HG03565 (cell line): ENCODE measurements around the gene STON2.

Experiments used
- ATAC-seq: cut with Tn5 transposase; IDR thresholded peaks from one replicate; pipeline ENCODE4 v1.9.1; 2021; ENCODE audit warnings: mild to moderate bottlenecking, moderate library complexity; ENCODE audit not compliant: unreplicated experiment

The STON2 gene

DNA sequence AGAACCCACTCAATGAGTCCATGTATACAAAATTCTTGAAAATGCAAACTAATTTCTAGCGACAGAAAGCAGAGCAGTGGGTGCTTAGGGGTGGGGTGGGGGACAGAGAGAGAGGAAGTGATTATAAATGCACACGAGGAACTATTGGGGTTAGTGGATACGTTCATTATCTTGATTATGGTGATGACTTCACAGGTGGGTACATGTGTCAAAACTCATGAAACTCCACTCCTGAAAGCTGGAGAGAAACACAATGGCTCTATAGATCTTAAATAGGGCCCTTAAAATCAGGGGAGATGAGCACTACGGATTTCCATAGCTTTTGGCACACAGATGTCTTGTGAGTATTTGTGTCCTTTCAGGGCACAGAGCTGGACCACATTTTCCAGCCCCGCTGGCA, 59.9 kb downstream of the STON2 start:
- ATAC-seq: no peak

DNA sequence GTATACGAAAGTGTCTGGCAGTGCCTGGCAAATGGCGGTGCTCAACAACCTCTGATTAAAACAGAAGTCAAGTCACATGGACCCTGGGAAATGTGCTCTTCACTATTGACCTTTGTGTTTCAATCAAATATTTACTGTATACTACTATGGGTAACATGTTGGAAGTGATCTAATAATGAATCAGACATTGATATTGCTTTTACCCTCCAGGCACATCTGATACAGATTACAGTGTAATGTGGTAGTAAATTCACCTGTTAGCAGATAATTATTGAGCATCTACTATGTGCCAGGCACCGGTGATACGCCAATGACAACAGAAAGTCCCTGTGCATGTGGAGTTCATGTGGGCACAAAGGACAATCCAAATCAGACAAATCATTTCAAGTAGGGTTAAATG, 63.1 kb downstream of the STON2 start:
- no peak for ATAC-seq

DNA sequence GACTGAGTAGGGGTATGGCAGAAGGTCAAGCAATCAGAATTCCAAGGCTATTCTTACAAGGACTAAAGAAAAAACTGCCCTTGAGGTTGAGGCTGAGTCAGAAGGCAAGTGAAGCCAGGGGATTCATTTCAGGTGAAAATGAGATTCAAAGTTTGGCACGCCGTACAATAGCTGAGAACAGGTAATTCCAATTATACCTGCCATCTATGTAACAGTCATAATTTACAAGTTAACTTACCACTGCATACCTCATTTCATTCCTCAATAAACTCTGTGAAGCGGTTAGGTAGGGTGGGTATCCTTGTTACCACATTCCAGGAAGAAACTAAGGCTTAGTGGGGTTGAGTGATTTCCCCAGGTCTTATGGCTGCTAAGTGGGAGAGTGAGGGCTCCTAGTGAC, 64.1 kb downstream of the STON2 start:
- no peak for ATAC-seq

DNA sequence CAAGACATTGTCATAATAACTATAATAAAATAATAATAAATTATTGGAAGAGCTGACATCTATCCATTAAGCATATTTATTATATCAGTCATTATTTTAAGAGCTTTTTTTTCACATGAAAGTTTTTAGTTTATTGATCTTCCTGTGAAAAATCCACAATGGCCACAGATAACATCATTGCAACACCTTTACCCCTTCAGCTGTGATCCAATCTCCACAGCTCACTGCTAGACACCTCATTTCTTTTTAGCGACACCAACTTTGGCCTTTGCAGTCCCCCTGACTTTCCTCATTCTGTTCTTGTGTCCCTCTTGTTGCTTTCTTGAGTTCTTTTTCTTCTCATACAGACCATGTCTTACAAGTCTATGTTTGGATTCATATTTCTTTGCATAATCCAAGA, 67.4 kb downstream of the STON2 start:
- no peak for ATAC-seq

DNA sequence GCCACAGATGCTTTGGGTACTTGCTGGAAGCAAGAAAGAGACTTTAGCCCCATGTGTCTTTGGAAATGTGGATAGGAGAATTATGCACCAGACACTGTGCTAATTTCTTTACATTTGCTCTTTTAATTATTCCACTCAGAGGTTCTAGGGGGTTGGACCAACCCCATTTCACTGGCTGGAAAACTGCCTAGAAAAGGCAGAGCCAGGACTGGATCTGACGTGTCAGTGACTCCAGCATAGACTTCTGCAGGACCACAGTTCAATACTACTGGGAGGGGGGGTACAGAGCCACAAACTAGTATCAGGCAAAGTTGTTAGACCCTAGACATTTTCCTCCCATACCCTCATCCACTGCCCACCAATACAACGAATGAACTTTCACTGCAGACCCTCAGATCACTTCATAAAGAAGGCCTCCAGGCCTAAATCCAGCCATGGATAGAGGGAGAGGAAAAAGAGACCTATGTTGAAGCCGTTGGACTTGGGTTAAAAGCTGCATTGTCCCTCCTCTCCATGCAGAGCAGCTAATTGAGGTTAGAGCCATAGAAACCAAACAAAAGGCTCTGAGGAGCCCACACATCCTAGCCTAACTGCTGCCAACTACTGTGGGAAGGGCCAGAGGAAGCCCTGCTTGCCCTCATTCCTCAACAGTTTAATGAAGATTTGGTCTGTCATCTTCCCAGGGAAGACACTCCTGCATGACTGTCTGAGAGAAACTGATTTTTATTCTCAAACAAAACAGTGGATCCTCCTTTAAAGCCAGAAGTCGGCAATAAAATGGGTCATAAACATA, 68.7 kb downstream of the STON2 start:
- no peak for ATAC-seq

DNA sequence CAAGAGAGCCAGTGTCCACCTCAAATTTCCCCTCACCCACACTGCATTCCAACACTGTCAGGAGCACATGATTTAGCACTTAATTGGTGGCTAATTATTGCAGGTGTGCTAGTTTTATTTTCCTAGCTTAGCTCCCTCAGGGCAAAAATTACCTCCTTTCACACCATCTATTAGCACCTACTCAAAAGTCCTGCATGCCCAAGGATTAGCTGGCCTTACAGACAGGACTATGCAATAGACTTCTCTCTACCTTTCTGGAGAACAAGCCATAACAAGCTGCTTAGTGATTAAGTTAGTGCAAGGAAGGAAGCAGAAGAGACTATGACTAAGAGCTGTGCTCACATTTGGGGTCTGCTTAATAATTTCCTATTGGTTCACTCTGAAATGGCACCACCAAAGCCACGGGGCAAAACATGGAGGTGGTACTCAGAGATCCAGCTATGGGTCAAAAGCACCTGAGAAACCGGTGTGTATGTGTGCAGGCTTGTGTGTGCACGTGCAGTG, 69.5 kb downstream of the STON2 start:
- ATAC-seq: no peak

DNA sequence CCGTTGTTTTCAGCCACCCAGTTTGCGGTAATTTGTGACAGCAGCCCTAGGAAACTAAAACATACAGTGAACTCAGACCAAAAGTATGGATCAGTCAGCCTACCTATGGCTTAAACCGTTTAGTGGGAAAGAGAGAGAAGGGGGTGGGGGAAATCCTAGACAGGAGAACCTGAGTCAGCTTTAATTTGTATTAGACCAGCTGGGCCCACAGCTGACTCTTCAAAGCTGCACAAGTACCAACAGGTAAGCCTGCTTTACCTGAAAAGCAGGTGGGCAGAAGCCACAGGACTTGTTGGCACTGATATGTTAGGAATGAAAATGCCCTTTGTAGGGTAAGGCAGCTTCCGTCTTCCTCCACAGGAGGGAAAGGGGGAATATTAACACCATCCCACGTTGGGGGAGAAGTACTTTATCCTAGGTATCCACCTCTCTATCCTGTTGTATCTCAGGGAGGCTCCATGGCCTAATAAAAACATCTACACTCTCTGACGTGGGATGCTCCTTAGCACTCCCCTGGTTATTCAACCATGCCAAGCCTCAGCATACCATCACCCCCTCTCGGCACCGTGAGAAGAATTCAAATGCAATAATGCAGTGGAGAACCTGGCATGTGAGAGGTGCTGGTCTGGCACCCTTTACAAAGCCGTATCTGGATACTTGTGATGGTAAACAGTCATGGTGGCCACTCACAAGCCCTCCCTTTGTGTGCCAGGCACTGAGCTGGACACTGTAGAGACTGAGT, 70.3 kb downstream of the STON2 start:
- ATAC-seq: no peak

DNA sequence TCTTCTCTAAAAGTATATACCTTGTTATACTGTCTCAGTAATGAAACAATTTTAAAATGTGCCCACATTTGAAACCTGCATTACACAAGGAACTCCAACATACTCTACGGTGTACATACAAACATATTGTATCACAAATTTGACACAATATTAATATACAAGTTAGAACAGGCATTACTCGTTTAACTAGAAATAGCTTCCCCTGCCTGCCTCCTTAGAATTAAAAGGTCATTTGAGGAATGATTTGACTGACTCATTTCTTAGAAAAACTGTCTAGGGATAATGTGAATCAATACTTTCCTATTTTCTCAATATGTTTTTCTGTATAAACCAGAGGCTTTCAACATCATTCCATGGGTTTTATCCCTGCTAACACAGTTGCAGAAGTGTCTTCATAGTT, 73.7 kb downstream of the STON2 start:
- no peak for ATAC-seq

DNA sequence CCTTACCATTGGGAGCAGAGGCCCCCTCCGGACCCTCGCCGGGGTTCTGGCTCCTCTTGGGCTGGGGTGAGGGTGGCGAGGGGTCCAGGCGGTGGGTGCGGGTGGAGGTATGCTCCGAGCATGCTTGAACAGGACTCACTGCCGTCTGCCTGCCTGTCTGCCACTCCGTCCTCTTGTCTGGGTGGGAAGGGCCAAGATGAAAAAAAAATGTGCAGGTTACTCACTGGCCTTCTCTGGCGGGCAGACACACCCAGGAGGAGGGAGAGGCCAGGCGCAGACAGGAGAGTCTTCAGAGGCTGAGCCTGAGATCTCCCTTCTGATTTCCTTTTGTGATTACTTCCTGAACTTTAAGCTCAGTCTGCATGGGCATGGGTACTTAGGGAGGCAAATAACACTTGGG, 76.1 kb downstream of the STON2 start:
- no peak for ATAC-seq

DNA sequence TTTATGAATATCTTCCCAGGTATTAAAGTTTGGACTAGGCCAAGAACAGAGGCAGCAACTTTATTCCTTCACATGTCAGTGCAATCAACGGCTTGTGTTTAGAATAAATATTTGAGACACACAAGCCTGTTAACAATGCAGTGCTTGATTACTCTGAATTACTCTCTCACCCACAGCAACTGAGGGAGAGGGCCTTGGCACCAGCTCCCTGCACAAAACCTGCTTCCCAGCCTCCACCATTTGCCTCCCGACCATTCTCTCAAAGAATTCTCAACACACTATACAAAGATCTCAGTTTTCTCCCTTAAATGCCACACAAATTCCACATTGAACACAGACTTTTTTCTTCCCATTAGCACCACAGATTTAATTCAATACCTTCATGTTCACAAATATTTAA, 77.0 kb downstream of the STON2 start:
- ATAC-seq: no peak

DNA sequence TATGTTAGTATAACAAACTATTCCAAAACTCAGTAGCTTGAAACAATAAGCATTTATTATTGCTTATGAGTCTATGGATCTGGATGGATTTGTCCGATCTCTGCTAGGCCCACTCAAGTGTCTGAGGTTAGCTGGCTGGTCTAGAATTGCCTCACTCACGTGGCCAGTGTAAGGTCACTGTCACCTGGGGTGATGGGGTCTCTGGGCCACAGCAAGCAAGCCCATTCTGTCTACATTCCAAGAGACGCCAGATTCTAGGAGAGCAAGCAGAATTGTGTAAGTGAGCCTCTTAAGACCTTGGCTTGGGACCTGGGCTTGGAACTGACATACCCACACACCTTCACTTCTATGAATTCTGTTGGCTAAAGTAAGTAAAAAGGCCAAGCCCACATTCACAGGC, 80.2 kb downstream of the STON2 start:
- ATAC-seq: no peak

DNA sequence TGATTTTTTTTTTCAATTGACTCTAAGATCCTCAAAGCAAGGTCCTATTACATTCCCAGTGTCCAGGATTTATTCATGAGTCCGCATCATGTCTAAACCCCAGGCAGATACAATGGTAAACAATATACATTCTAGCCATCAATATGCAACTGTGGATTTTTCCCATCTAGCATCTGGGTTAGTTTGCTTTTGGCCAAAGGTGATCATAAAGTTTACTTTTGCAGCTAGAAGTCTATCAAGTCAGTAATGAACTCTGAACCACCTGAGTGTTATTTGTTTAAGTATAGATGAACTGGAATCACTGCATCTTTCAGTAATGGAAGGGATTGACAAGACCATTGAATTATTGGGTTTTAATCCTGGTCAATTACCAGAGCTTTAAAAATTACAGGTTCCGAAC, 80.8 kb downstream of the STON2 start:
- ATAC-seq: no peak

DNA sequence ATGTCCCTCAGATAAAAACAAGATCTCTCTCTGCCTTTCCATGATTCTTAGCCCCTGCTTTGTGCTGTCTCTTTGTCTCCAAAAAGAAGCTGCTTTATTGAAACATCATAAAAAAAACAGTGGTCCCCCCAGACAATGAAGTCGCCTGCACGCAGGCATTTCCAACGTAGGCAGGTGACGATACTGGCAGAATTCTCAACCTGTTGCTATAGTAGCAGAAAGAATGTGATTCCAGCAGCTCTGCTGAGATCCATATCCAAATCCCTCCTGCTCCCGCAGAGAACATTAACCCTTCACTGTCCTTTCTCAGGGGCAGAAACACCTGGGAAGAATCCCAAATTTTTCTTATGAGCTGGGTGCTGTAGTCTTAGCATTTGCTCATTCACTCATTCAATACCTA, 84.8 kb downstream of the STON2 start:
- no peak for ATAC-seq

DNA sequence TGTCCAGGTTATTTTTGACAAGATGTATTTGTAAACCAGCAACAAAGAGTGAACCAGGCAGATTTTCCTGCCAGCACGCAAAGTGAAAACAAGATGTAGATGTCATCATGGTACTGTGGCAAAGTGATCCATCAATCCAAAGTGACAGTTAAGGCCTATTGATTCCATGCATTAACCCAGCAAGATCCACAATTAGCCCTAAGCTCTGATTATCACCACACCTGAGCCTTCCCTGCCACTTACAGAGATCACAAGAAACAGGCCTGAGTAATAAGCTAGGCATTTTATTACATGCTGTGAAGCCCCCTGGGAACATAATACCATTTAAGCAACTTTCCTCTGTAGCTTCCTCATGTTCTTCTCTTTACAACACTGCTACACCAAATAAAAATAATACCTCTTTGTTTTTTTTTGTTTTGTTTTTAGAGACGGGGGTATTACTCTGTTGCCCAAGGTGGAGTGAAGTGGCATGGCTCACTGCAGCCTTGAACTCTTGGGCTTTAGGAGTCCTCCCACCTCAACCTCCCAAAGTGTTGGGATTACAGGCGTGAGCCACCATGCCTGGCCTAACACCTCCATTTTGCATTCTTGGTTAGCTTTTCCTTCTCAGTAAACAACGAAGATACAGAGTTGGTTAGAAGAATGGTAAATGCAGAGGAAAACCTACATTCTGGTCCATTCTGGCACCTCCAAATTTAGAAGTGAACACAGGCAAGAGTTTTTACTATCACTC, 85.5 kb downstream of the STON2 start:
- no peak for ATAC-seq

DNA sequence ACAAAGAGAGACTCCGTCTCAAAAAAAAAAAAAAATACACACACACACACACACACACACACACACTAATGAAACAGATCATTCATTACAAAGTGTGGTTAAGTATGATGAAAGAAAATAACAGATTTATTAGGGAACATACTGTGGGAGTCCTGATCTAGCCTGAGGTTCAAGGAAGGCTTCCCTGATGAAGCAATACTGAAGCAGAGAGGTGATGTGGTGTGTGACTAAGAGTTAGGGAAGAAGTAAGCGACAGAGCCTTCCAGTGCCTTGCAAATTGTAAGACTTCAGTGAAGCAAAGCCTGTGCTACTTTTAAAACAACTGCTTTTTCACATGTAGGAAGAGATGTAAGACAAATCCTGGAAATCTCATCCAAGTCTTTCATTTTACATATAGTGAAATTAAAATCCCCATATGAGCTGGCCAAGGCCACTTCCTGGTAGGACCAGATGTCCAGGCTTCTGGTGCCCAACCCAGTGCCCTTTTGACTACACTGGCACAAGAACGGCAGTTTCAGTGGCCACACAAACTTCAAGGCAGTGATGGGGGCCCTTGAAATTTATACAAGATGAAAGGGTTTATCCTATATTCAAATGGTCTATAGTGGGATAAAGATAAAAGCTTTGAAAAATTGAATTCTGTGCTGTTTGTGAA, 86.2 kb downstream of the STON2 start:
- no peak for ATAC-seq

DNA sequence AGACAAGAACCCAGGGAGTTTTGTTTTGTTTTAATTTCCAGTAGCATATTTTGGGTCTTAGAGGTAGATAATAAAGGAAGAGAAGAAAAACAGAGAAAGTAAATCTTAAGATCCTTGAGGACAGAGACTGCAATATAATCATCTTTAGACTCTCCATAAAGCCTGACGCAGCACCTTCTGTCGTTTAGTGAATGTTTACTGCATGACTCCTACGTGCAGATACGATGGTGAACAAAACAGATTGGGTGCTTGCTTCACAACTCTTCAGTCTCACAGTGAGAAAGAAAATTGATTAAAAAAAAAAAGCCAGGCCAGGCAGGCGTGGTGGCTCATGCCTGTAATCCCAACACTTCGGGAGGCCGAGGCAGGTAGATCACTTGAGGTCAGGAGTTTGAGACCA, 86.9 kb downstream of the STON2 start:
- ATAC-seq: no peak

DNA sequence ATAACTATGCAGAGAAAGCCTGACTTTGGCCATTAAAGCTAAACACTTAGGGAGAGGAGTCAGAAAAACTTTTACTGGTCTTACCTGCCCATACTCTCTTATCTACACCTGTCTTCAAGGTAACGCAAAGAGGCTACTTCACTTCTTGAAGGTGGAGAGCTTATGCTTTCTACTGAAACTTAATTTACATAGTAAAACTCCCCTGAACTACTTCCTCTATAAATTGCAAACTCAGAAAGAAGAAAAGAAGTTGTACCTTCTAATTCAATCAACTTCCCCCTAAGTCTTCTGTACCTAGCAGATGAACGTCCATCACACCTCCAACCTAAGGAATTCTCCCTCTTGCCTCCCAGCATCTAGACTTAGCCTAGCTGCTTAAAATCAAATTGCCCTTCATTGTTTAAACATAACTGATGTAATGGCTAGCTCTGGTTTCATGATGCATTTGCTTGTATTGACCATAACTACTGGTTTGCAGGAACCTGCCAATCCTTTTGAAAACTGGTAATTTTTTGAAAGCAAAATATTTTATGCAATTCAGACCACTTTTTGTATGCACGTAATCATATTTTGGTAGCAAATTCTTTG, 87.7 kb downstream of the STON2 start:
- no peak for ATAC-seq

DNA sequence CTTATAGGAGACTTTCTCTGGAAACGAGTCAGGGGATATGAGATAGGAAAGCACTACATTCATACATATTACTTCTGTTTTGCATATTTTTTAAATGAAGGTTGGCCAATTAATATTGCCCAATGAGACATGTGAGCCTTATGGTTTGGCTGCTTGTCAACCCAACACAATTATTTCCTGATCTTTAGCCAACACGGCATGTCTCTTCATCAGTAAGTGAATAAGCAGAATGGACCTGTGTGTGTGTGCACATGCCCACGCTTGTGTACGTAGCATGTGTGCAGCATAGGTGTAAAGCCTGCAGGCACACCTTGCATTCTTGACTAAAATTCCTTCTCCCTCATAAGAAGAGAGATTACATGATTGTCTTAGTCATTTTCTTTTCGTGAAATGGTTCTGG, 88.3 kb downstream of the STON2 start:
- no peak for ATAC-seq

DNA sequence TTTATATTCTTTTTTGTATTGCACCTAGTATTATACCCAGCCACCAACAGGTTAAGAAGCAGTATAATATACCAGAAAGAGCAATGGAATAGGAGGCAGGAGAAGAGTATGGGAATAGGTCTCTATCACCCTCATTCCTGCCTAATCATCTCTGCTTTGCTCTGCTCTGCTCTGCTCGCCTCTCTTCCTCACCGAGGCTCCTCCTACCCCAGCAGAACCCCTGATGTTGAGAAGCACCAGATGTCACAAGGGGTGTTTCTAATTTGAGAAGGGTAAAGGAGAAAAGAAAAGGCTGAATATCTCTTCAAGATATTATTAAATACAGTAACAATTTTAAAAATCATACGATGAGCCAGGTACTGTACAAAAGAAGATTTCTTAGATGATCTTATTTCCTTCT, 89.0 kb downstream of the STON2 start:
- no peak for ATAC-seq

DNA sequence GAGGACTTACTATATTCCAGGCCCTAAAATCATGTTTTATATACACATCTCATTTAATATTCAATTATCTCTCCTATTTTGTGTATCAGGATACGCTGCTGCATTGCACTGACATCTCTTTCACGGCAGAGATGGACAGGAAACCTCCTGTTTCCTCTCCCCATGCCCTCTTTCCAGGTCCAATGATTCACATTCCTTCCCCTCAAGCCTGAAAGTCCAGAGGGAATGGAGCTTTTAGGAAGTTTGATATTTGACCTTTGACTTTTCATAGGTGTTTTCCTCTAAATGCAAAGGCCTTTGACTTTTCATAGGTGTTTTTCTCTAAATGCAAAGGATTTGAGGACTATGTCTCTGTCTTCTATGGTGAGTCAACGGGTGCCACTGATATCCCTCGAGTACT, 89.5 kb downstream of the STON2 start:
- no peak for ATAC-seq

DNA sequence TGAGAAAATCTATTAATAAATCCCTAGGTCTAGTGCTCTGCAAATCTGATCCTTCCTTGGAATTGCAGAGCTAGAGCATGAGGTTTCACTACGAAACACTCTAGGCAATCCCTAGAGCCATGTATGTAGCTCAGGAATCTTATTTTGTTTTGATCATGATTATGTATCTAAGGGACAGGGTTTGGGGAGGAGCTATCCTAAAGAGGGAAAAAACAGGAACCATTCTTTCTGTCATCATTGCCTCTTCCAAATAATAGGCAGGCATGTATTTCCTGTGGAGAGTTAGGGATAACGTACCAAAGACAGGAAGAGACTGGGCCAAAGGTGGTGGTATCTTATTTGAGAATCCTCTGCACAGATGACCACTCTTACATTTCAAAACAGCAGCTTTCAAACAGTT, 90.6 kb downstream of the STON2 start:
- no peak for ATAC-seq
